WTC11 (cell line): ENCODE measurements around the gene DNAH7.

Experiments used
- ETV6 ChIP-seq: sonication (generic); formaldehyde crosslinking; IDR thresholded peaks from 2 replicates; pipeline ENCODE4 v1.8.1; 2022; ENCODE audit warnings: mild to moderate bottlenecking, missing genetic modification reagents
- FOXP4 ChIP-seq: sonication (generic); formaldehyde crosslinking; IDR thresholded peaks from 2 replicates; pipeline ENCODE4 v1.8.0; 2022; ENCODE audit warnings: mild to moderate bottlenecking, missing genetic modification reagents
- TF ChIP-seq, protein P1 (sequence below): fragments of 200-600 bp; IDR thresholded peaks from 2 replicates; pipeline ENCODE4 v1.8.0; 2022; ENCODE audit warnings: antibody characterized with exemption

DNA sequence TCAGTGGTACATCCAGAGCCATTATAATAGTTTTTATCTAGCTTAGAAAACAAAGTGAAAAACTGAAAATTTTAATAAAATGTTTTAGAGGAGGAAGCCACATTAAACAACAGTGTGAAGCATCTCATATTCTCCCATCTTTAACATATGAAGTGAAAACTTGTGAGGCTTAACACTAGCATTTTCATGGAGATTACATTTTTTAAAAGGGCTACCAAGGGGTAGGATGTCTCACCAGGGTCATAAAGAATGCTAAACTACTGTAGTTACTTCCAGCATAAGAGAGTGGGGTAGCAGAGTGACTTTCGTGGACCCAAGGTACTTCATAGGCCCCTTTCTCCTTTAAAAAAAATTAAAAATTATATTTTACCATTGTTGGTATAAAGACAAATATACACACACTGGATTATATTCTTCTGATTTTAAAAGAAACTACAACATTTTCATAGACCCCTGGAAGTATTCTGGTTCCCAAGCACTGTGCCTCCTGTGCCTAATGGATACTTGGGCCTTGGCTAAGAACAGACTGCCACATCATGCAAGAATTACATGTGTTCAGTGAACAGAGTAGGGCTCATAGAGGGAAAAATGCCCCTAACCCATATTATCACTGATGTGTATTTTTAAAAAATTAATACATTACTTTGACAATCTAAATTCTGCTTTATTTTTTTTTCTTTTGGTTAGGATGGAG is 263.2 kb downstream of the DNAH7 start:
- TF ChIP-seq, protein P1, sequence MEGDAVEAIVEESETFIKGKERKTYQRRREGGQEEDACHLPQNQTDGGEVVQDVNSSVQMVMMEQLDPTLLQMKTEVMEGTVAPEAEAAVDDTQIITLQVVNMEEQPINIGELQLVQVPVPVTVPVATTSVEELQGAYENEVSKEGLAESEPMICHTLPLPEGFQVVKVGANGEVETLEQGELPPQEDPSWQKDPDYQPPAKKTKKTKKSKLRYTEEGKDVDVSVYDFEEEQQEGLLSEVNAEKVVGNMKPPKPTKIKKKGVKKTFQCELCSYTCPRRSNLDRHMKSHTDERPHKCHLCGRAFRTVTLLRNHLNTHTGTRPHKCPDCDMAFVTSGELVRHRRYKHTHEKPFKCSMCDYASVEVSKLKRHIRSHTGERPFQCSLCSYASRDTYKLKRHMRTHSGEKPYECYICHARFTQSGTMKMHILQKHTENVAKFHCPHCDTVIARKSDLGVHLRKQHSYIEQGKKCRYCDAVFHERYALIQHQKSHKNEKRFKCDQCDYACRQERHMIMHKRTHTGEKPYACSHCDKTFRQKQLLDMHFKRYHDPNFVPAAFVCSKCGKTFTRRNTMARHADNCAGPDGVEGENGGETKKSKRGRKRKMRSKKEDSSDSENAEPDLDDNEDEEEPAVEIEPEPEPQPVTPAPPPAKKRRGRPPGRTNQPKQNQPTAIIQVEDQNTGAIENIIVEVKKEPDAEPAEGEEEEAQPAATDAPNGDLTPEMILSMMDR: no peak
- no peak for TF ChIP-seq FOXP4
- TF ChIP-seq ETV6 (CRISPR knock-in tag): no peak
